RWPE1 (cell line): ENCODE data around the gene KCNQ1.

Experiments
- CTCF ChIA-PET: fragments of 350-600 bp; sonication (Branson Sonifier 250); formaldehyde crosslinking; extraction: SDS; loops from one replicate; lab custom pipeline; 2021; lab: Yijun Ruan, JAX
- POLR2A ChIA-PET: fragments of 400-600 bp; formaldehyde crosslinking; extraction: SDS; loops from one replicate; lab custom pipeline; 2020; ENCODE audit warnings: antibody characterized with exemption; ENCODE audit not compliant: low non-redundant PET; lab: Yijun Ruan, JAX
- DNase-seq: peaks from one replicate; pipeline ENCODE4 v3.0.0; 2012; ENCODE audit warnings: low spot score
- H3K27ac ChIP-seq: fragments of 450-650 bp; 2 replicates; pipeline ENCODE4 v1.5.1; 2017
- TF ChIP-seq, protein P1 (sequence below): fragments of 450-650 bp; conservative IDR thresholded peaks from 2 replicates; pipeline ENCODE4 v1.5.1; 2017; ENCODE audit warnings: low read depth, mild to moderate bottlenecking

KCNQ1 gene

DNA sequence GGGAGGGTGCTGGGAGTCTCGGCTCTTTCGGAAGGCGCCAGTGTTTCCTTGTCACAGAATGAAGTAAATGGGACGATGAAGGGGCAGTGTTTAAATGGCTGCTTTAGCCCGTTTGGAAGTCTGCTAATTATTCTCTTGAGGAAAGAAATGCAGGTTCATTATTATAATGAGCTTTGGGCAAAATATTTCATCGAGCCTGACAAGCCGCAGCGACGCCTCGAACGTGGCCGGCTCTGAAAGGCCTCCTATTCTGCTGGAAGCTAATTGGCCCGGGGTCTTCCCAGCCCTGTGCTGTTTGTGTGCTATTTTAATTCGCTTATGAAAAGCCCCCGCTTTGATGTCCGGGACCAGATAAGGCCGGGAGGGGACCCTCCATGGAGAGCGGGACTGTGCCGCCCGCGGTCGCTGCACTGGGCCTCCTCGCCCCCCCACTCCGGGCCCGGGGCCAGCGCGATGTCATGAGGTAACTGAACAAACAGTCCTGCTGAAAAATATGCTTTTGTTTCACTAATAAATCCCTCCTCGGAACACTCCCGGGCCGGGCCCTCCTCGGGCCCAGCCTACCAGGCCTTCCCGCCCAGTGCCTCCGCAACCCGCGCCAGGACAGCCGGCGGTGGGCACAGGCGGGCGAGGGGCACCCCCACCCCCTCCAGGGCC, 362.3 kb downstream of the KCNQ1 start:
- TF ChIP-seq, protein P1, sequence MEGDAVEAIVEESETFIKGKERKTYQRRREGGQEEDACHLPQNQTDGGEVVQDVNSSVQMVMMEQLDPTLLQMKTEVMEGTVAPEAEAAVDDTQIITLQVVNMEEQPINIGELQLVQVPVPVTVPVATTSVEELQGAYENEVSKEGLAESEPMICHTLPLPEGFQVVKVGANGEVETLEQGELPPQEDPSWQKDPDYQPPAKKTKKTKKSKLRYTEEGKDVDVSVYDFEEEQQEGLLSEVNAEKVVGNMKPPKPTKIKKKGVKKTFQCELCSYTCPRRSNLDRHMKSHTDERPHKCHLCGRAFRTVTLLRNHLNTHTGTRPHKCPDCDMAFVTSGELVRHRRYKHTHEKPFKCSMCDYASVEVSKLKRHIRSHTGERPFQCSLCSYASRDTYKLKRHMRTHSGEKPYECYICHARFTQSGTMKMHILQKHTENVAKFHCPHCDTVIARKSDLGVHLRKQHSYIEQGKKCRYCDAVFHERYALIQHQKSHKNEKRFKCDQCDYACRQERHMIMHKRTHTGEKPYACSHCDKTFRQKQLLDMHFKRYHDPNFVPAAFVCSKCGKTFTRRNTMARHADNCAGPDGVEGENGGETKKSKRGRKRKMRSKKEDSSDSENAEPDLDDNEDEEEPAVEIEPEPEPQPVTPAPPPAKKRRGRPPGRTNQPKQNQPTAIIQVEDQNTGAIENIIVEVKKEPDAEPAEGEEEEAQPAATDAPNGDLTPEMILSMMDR: no peak
- H3K27ac ChIP-seq: no peak overlapping the region; the same call in 1 of the 2 replicates
- ChIA-PET POLR2A (no interaction called here), CTCF (no interaction called here)
- DNase-seq: no peak

DNA sequence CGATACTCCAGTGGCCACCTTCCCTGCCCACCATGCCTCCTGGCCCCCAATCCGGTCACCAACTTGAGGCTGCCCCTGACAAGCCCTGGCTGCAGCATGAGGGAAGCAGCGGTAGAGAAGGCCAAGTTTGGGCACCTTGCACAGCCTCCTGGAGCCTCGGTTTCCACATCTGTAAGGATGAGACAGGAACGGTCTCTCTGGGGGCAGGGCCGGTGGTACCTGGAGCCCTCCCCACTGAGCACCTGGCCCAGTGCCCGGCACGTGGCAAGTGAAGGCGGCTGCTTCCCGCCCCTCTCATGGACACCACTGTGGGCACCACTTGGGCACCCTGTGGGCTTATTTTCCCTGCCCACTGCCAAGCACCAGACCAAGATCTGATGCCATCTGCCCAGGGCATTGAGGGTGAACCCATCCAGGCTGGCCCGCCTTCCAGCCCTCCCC, 363.0 kb downstream of the KCNQ1 start:
- no peak overlapping the region; the same call in 1 of the 2 replicates for H3K27ac ChIP-seq
- TF ChIP-seq, protein P1: no peak
- POLR2A ChIA-PET: no interaction called here
- no peak for DNase-seq
- CTCF ChIA-PET: no interaction called here

DNA sequence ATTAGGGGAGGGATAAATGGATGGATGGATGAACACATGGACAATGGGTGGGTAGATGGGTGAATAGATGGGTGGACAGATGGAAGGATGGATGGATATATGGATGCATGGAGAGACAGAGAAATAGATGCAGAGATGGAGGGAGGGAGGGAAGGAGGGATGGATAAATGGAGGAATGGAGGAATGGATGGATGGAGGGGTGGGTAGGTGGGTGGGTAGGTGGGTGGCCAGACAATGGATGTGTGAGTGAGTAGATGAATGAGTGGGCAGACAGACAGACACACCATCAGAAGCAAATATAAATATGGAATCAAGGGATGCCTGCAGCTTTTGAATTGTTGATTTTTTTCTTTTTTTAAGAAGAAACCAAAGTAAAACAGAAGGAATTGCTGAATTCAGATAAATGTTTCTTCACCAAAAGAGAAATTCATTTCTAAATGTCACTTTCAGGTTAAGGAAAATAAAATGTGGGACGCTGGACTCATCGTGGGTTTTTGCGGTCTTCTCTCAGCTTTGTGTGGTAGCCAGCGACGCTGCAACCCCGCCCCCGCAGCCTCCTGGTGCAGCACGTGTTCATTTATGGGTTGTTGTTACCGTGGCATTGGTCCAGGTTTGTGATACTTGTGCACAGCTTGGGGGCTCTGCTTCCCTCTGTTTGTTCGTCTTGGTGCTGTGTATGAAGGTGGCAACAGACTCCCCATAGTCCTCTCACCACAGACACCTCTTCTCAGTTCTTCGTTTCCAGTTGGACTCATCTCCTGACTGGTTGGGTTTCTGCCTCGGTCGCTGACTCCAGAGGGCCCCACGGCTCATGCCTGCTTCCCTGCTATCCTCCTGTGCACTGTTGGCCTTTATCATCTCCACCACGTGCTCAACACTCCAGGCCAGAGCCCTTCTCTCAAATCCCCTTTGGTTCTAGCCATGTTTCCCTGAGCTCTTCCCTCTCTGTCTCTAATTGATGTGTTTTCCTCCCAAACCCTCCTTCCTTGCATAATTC, 364.3 kb downstream of the KCNQ1 start:
- TF ChIP-seq, protein P1: no peak
- no peak for DNase-seq
- CTCF ChIA-PET: interaction anchor here (0.7 kb wide), 1 partner anchor 117 kb away, joined by 6 read pairs; no protein-coding TSS in a partner anchor
- POLR2A ChIA-PET: no interaction called here
- H3K27ac ChIP-seq: no peak overlapping the region

DNA sequence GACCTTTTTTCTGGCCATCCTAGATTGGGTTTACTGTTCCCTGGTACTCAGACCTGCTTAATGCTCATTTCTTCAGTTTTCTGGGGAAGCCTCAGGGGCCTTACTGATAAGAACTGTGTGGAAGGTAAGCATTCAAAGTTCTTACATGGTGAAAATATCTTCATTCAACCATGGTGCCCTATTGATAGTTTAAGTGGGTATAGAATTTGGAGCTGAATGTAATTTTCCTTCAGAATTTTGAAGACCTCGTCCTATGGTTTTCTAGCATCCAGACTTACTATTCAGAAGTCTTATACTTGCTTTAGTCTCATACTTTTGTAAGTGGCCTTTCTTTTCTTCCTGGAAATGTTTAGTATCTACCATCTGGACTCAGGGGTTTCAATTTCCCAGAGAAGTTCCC, 365.0 kb downstream of the KCNQ1 start:
- H3K27ac ChIP-seq: no peak overlapping the region
- DNase-seq: no peak
- ChIA-PET POLR2A (no interaction called here), CTCF (interaction anchor here (0.7 kb wide), 1 partner anchor 118 kb away, joined by 6 read pairs; no protein-coding TSS in a partner anchor)
- TF ChIP-seq, protein P1: no peak

DNA sequence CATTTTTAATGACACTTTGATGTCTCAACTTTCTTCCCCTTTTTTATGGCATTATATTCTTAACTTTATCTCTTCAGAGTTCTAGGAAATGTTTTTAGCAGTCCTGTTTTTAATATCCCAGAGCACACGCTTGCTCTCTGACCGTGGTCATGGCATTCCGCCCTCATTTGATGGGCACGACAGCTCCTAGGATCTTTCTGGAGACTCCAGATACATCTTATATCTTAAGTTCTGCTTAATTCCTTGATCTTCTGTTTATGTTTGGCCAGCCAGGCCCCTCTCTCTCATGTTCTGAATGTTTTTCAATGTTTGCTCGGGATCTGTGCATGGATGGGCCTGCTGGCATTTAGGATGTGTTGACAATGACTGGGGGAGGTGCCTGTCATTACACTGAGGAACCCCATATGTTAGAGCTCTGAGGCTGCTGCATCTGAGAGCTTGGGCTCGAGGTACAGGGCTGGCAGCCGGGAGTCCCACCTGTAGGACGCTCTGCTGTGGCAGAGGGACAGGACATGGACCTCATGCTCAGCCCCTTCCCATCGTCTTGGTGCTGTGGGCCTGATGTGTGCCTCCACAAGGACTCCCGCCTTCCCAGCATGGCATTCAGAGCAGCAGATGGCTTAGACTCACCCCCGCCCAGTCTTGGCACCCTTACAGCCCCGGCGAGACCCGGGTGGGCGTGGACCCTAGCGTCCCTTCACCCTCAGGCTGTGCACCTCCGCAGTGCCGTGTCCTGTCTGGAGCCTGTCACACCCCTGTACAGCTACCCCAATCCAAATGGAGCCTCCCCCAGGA, 365.8 kb downstream of the KCNQ1 start:
- ChIA-PET POLR2A (no interaction called here), CTCF (interaction anchor here (0.7 kb wide), 1 partner anchor 119 kb away, joined by 6 read pairs; no protein-coding TSS in a partner anchor)
- DNase-seq: no peak
- TF ChIP-seq, protein P1: no peak
- no peak overlapping the region for H3K27ac ChIP-seq
